HG03442 (cell line): ENCODE data around the gene PCDH9.

Experiments used
- ATAC-seq: cut with Tn5 transposase; IDR thresholded peaks from one replicate; pipeline ENCODE4 v1.9.1; 2021; ENCODE audit warnings: mild to moderate bottlenecking, moderate library complexity; ENCODE audit not compliant: unreplicated experiment

Gene PCDH9

DNA sequence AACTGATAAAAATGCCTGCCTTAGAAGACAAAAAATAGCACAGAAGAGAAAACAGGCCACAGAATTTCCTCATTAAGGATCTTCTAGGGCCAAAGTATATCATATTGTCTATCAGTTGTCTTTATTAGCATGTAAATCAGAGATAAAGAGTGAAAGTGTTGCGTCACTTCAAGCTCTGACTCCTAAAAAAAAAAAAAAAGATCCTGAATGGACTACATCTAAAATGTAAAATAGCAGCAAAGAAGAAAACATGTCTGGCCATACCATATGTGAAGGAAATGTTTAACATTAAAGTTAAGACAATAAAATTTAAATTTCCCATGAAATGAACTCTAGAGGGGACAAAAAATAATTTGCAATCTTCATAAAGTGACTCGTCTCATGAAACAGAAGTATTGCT lies 237.4 kb downstream of the PCDH9 start:
- no peak for ATAC-seq

DNA sequence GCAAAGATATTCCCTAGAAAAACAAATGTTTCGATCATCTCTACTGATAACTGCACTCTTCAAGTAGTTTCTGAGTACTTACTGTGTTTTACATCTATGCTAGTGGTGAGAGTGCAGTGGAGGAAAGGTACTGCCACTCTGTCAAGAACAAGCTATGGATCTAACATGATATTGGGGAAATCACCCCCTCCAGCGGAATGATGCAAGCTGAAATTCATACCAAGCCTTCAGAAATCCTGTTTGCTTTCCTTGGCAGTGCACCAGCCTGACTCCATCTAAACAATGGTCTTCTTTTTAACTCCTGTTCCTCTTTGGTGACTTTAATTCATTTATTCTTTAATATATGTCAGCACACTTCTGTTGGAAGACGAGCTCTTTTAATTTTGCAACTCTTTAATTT lies 238.0 kb downstream of the PCDH9 start:
- no peak for ATAC-seq

DNA sequence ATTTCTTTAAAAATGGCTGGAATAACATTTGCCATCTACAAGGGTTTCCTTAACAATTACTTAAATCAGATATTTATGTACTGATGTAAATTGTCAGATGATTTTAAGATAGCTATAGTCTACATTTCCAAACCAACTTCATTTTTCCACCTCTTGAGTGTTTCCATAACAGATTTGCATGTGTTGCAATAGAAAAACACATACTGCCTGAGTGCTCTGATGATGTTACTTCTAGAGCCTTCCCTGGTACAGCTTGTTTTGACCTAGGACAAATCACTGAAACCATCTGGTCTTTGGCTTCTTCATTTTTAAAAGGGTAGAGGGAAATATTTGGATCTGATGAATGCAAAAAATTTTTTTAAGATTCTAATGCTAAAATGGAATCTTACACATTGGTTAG lies 245.9 kb downstream of the PCDH9 start:
- ATAC-seq: no peak

DNA sequence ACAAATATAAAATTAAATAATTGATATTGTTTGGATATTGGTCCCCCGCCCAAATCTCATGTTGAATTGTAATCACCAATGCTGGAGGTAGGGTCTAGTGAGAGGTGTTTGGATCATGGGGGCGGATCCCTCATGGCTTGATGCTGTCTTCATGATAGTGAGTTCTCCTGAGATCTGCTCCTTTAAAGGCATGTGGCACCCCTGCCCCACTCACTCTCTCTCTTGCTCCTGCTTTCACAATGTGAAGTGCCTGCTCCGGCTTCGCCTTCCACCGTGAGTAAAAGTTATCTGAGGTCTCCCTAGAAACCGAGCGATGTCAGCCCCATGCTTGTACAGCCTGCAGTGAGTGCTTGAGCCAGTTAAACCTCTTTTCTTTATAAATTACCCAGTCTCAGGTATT lies 248.2 kb downstream of the PCDH9 start:
- no peak for ATAC-seq

DNA sequence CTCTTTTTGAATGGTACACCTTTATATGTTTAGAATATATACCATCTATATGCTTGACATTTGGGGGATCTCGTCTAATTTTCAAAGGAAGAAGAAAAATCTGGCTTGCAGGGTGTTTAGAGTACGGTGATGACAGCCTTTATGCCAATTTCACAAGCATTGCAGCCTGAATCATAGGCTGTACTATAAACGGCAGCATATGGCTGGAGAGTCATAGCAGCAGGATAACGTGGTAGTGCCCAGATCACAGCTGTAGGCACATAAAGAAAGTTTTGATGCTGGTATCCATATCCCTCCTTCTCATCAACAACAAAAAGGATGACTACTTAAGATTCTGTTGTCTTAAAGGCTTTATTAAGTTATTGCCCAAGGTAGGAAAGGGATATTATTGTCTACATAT lies 253.0 kb downstream of the PCDH9 start:
- ATAC-seq: no peak

DNA sequence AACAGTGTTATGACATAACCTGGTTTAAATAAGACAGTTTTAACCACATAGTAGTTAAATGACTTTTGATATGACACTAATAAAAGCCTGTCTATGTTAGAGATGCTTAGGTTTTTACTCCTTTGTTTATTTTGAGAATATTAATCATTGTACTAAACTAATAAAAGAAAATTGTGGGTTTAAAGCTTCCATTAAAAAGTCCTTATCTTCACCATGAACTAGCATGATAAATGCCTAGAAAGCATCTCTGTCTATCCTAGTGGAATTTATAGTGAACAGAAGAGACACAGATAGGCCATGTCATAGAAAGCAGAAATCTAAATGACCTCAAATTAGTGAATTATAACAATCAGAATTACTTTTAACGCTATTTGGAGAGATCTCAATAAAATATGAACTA lies 255.2 kb downstream of the PCDH9 start:
- ATAC-seq: no peak

DNA sequence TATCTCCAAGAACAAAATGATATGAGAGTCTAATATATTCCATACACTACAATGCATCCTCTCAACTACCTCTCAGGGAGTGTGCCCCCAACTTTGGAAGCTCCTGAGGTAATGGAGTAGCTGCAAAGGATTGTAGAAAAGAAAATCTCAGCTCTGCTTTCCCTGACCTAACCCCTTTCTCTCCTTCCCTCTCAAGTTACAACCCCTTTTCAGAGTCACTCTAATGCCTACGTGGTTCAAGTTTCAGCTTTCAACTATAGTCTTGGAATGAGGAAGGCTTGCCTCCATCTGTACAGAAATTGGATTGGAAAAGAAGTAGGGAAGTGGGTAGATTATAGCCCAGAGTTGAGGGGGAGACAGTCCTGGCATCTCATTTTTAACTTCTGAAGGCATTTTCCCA lies 256.0 kb downstream of the PCDH9 start:
- no peak for ATAC-seq

DNA sequence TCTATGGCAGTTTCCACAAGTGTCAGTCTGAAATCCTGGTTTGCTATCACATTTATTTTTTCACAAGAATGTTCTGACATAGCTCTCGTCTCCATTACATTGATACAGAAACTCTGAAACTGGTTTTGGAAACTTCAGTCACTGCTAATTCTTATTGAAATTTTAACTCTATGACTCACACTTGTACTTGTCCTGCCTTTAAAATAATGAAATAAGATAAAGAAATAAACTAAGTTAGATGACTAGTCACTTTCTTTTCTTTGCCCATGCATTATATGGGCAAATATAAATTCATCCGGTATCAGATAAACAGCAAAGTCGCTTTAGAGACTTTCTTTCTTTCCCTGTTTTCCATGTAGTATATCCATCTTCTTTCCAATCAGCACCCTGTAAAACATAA lies 257.5 kb downstream of the PCDH9 start:
- no peak for ATAC-seq

DNA sequence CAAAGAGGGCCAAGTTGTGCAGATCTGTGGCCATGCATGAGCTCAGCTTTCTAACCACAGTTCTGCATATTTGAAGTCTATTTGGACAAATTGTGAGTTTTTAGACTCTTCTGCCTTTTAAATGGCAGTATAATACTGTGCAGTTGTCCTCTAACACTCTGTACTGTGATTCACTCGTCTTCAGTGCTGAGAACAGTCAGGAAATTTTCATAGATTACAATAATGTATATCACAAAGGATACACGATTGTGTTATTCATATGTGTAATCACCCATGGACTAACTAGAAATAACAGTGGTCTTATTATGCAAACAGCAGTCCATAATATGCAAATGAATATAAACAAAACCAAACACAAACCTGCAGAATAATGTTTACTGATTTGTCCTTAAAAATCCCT lies 259.1 kb downstream of the PCDH9 start:
- no peak for ATAC-seq

DNA sequence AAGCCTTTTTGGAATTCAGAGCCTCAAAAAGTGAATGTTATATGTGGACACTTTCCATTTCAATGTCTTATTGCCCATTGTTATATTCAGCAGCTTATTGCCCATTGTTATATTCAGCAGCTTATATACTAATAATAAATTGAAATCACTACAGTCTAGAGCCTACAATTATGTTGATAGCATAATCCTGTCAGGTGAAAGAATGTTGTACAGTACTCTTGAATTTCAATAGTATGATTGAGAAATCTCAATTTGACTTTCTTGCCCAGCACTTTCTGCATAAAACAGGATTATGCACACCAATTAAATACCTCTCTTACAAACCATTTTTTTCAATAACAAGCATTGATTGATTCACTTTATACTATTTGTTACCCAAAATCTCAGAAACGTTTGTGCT lies 260.8 kb downstream of the PCDH9 start:
- ATAC-seq: no peak

DNA sequence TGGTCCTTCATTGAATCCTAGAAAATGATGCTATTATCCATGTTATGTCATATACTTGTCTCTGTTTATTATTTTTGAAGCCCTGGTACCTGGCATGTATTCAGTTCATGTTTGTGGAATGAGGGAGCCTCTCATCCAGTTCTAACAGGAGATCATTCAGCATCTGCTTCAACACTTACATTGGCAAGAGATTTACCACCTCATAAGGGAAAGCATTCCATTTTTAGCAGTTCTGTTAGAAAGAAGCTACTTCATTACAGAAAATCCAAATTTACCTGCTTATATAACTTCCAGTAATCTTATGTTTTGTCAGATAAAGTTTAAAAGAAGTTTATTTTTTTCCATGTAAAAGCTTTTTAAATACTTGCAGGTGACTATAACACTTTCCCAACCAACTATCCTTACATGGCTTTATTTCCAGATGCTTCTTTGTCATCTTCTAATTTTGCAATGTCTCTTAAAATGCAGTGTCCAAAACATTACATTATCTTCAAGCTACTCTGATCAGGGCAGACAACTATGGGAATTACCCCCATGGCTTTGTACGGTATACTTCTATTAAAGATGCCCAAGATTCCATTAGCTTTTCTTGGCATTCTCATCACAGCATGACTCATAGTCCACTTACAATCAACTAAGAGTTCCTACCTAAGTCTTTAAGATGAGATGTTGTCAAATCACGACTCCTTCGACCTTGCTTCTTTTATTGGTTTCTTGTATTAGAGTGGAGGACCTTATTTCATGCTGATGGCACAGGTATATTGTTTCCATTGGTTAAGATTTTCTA lies 262.1 kb downstream of the PCDH9 start:
- no peak for ATAC-seq

DNA sequence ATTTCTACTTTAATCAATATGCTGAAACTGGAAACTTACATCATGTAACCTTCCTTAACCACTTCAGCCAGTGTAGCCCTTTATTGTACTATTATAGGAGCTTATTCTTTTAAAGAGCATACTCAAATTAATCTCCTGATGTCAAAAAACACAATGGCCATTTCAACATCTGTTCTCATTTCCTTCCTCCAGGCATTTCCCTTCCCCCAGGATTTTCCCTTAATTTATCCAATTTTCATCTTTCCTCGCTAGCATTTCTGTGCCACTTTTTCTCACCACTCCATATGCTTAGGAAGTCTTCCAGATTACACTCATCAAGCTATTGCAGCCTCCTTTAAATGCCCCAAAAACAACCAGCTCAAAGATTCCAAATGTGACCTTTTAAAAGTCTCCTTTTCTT lies 265.0 kb downstream of the PCDH9 start:
- ATAC-seq: no peak

DNA sequence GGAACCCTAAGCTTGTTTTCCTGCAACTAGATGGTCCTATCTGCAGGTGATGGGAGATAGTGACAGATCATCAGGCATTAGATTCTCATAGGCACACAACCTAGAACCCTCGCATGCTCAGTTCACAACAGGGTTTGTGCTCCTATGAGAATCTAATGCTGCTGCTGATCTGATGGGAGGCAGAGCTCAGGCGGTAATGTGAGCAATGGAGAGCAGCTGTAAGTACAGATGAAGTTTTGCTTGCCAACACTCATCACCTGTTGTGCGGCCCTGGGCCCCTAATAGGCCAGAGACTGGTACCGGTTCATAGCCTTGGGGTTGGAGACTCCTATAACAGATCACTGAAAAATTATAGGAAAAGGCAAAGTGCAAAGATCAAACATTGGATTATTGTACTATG lies 267.2 kb downstream of the PCDH9 start:
- no peak for ATAC-seq

DNA sequence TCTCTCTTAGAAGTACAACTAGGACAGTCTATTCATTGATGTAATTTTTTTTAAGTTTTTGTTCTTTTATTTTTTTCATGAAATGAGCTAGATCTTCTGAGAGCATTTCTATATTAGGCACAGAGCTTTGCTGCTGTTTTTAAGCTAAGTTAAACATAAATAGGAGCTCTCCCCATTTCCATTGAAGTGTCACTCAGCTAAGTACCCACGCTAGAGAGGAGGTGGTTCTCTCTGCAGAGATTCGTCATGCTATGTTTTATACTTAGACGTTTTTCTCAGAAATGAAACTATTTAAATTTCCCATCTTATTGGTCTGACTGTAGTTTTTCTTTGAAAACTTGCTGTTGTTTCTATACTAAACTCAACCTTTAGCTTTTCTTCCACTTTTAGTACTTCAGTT lies 271.5 kb downstream of the PCDH9 start:
- ATAC-seq: peak; percentile 64

DNA sequence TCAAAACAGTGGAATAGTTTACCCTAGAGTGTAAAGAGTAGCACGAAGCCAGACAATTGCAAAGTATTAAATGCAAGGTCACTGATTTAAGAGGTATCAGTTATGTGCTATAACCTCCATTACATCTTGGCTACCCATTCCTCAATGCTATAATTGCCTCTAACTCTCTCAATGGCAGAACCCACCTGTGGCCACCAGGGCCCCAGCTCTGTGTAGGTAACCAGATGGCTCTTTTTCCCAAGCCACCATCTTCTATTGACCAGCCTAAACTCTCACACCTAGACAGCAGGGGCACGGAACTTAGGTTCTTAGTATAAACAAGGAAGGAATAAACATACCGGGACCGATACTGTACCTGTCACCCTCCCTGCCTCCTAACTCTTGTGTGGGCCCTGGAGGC lies 277.6 kb downstream of the PCDH9 start:
- ATAC-seq: no peak

DNA sequence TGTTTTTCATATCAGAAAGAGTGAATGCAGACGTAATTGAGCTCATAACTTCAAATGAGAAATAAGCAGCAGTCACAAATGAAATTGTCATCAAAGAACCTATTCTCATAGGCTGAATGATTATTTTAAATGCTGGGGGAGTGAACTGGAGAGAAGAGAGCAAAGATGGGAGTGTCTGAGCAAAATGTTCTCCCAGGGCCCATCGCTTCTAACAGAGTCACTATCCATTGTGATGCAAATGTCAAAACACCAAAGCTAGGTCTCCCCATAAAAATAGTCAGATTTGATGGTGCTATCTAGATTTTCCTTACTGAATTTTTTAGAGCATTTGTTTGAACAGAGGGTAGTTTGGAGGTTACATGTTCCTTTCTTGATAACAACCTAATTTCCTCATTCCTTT lies 278.7 kb downstream of the PCDH9 start:
- ATAC-seq: no peak

DNA sequence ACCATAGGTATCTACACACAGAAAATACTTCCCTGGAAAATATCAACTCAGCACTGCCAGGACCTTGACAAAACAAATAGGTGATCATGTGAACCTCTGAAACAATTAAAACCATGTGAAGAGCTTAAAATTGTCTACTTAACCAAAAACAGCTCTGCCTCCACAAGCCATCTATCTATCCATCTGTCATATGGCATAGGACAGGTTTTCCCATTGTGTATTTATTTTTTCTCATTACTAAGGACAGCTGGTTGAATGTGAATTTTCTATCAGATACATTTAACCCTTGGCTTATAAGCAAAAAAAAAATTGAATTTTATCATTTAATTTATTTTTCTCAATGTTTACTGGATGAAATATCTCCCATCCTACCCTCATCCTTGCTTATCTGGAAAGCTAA lies 279.5 kb downstream of the PCDH9 start:
- no peak for ATAC-seq

DNA sequence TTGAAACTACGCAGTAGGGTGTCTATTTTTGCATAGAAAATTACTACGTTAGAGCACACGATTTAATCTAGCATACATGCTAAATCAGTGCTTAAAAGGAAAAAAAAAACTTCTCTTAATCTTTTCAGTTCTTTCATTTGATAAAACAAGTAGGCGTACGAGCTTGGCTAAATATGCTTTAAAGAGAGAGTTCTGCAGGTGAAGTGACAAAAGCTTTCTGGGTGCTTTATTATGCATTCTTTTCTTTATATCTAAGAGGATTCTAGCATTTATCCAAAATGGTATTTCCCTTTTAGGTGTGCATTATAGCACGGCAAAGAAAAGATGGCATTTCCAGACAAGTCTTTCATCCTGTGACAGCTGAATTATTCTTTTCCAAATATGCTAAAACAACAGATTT lies 281.2 kb downstream of the PCDH9 start:
- no peak for ATAC-seq

DNA sequence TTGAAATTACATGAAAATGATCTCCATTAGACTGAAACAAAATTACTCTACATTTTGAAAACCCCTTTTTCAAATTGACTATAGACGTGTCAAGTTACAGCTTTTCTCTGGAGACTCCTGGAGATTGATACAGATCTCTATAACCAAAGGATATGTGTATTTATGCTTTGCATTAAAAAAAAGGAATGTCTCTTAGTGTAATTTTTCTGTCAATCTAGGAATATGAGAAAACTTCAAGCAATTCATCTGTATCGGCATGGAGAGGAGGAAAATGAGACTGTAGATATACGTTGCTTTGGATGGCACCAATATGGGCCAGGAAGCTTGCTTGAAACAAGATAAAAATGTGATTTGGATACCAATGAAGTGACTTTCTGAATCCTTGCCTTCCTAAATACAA lies 286.6 kb downstream of the PCDH9 start:
- ATAC-seq: no peak

DNA sequence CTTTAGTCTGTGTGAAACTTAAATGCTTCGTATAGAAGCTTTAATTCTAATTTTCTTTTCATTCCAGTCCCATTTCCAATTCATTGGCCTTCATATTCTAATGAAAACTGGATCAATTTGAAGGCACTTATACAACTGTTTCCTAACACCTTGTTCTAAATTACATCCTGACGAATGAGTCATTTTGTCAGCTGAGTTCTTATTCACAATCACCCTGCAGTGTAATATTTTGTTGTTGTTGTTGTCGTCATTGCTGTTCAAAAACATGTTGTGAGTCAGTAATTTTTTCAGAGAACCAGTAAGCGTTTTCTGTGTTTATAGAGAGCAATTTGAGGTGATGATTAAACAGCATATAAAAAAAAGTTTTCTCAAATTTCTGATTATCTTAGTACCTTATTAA lies 290.0 kb downstream of the PCDH9 start:
- ATAC-seq: no peak

DNA sequence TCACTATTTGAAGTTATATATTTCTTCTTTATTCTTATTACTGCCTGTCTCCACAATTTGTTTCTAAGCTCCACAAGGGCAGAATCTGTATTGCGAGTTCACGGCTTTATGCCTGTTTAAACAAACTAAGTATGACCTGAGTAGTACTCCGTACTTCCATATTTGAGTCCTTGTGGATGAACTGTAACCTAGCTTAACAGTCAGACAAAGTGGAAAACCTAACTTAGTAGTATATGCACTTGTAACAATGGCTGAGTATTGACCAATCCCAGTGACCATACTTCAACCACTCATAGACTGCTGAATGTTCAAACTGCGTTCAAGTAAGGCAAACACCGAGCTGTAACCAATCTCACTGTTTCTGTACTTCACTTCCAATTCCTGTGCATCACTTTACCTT lies 292.7 kb downstream of the PCDH9 start:
- ATAC-seq: no peak

DNA sequence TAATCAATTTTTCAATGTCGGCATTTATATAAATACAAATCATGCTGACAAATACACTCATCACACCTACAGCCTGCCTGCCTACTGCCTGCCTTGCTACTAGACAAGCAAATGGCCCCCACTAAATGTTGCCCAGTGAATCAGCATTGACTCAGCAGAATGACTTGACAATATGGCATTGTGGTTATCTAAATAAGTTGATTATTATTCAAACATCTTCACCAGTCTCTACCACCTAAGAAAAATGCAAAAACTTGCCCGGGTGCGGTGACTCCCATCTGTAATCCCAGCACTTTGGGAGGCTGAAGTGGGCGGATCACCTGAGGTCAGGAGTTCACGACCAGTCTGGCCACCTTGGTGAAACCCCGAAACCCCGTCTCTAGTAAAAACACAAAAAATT lies 296.1 kb downstream of the PCDH9 start:
- no peak for ATAC-seq

DNA sequence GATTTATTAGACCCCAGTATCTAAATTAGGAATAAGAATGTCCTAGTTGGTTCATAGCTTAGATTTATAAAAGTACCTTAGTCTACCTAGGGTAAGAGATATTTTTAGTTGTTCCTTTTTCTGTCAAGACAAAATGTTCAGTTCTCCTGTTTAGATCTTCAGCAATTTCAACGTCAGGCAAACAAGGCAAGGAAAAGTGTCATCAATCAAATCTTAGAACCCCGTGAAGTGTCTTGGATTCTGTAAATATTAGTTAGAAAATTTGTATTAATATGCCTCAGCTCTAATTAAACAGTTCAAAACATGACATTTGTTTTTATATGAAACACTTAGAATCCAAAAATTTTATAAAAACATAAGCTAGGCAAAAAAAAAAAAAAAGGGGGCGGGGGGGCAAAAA lies 296.6 kb downstream of the PCDH9 start:
- no peak for ATAC-seq
